K562 (cell line): ENCODE results near the gene LUZP1. TPM values are rescaled to one million over a fixed set of nuclear protein-coding genes. Genes with fewer than 3 reads are reported as not detected.
A peak's percentile ranks its signal among the peaks of the same experiment; 100 is the strongest.

Experiments used
- AFF1 ChIP-seq, 2 experiments: fragments of 450-650 bp; IDR thresholded peaks; 2 replicates each; pipeline ENCODE4 v1.6.1; 2018; ENCODE audit warnings: mild to moderate bottlenecking in 2 of 2, low read depth in 1 of 2; ENCODE audit not compliant: partially characterized antibody in 2 of 2
- ATF6 ChIP-seq: sonication (generic); formaldehyde crosslinking; IDR thresholded peaks from 2 replicates; pipeline ENCODE4 v1.4.0; 2020; ENCODE audit warnings: mild to moderate bottlenecking, missing genetic modification reagents
- FOXA3 ChIP-seq, 2 experiments: fragments of 450-650 bp in 1 of 2; sonication (generic) in 1 of 2; formaldehyde crosslinking; IDR thresholded peaks in 1 of 2; conservative IDR thresholded peaks in 1 of 2; 2 replicates each; pipeline versions ENCODE4 v1.4.0 to v1.8.0; 2020 to 2022; ENCODE audit warnings: mild to moderate bottlenecking in 2 of 2, missing genetic modification reagents in 1 of 2
- NUFIP1 ChIP-seq: fragments of 450-650 bp; IDR thresholded peaks from 2 replicates; pipeline ENCODE4 v1.6.1; 2018; ENCODE audit not compliant: partially characterized antibody
- PHB ChIP-seq: fragments of 250-450 bp; sonication (Bioruptor Pico); IDR thresholded peaks from 2 replicates; pipeline ENCODE4 v1.5.0; 2021
- RBM25 ChIP-seq: fragments of 200-400 bp; formaldehyde crosslinking; IDR thresholded peaks from 2 replicates; pipeline ENCODE4 v1.6.1; 2018; ENCODE audit warnings: low read length, low read depth, moderate library complexity; ENCODE audit not compliant: severe bottlenecking
- SMC3 ChIP-seq: conservative IDR thresholded peaks from 2 replicates; pipeline ENCODE4 v1.6.1; 2011; ENCODE audit warnings: low read depth, low read length, improper control_type of control experiment; ENCODE audit not compliant: insufficient read depth
- TBL1XR1 ChIP-seq, 2 experiments: IDR thresholded peaks; 2 replicates each; pipeline ENCODE4 v1.6.1; 2012; ENCODE audit warnings: improper control_type of control experiment in 2 of 2, low read length in 2 of 2, mild to moderate bottlenecking in 1 of 2
- ZNF778 ChIP-seq: fragments of 450-650 bp; formaldehyde crosslinking; IDR thresholded peaks from 2 replicates; pipeline ENCODE4 v1.4.0; 2020; ENCODE audit warnings: mild to moderate bottlenecking, moderate library complexity
- ZNF785 ChIP-seq: fragments of 250-450 bp; sonication (Bioruptor Pico); IDR thresholded peaks from 2 replicates; pipeline ENCODE4 v1.4.0; 2020; ENCODE audit warnings: mild to moderate bottlenecking
- polyA plus RNA-seq, 8 experiments: library from polyadenylated mRNA; depleted of rRNA in 4 of 8; stranded (reverse) in 5 of 8; unstranded in 3 of 8; fragments of >200 nt; fragmentation: Nextera tagmentation in 2 of 8; fragmentation: Illumina TruSeq in 1 of 8; extraction: Ambion mirVana in 2 of 8; extraction: Trizol in 1 of 8; gene quantifications; 2 replicates each; pipeline versions ENCODE4 v1.2.1 to v1.2.3, GENCODE V29; 2011 to 2014; ENCODE audit warnings: inconsistent platforms in 1 of 8, missing spikeins in 1 of 8
- total RNA-seq, 7 experiments: library from RNA; depleted of rRNA in 6 of 7; stranded (reverse); fragments of >200 nt in 6 of 7; fragmentation: Illumina TruSeq in 2 of 7; extraction: Trizol in 2 of 7; gene quantifications; 2 replicates each; pipeline versions ENCODE4 v1.2.1 to v1.2.3, GENCODE V29; 2011 to 2021; ENCODE audit warnings: low replicate concordance in 1 of 7
- TF ChIP-seq, protein P1 (sequence below), 2 experiments: fragments of 450-650 bp in 1 of 2; sonication (generic) in 1 of 2; formaldehyde crosslinking in 1 of 2; IDR thresholded peaks; 2 replicates each; pipeline versions ENCODE4 v1.7.1 to v1.9.0; 2016 to 2022; ENCODE audit warnings: inconsistent platforms in 1 of 2, mild to moderate bottlenecking in 1 of 2, missing genetic modification reagents in 1 of 2

Gene LUZP1
- total and polyA plus RNA-seq, 9 of the 15 experiments (the other 6 are each of a cell fraction or from before 2014, with no cell fraction given): 6.5 to 19.1 (median 12.4) TPM

DNA sequence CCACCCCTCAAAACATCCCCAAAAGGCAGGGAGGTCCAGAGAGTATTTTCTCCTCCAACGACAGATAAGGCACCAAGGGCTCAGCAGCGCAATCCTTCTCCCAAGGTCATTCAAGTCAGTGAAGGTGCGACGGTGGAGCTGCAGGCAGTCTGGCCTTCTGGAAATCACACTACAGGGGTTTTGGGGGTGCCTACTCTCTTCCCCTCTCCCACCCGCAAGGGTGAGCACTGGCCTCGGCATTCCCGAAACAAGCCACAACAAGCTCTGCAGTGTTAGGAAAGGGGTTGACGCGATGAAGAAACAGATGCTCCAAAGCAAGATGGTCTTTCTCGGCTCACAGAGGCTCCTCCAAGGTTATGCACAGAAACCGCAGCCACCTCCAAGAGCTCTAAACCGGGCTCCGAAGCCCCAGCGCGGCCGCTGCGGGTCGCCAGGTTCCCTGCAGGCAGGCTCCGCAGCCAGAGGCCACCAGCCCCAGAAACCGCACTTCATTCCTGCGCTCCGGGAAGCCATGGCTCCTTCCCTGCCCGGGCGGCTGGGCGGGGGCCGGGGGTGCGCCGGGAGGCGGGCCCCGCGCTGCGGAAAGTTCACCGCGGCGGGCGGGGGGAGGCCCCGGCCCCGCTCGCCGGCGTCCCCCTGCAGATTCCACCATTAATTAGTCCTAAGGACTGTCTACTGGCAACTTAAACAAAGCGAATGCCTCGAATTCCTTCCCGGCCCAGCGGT is 1.1 kb downstream of the LUZP1 start (continued):
- TF ChIP-seq, protein P1, sequence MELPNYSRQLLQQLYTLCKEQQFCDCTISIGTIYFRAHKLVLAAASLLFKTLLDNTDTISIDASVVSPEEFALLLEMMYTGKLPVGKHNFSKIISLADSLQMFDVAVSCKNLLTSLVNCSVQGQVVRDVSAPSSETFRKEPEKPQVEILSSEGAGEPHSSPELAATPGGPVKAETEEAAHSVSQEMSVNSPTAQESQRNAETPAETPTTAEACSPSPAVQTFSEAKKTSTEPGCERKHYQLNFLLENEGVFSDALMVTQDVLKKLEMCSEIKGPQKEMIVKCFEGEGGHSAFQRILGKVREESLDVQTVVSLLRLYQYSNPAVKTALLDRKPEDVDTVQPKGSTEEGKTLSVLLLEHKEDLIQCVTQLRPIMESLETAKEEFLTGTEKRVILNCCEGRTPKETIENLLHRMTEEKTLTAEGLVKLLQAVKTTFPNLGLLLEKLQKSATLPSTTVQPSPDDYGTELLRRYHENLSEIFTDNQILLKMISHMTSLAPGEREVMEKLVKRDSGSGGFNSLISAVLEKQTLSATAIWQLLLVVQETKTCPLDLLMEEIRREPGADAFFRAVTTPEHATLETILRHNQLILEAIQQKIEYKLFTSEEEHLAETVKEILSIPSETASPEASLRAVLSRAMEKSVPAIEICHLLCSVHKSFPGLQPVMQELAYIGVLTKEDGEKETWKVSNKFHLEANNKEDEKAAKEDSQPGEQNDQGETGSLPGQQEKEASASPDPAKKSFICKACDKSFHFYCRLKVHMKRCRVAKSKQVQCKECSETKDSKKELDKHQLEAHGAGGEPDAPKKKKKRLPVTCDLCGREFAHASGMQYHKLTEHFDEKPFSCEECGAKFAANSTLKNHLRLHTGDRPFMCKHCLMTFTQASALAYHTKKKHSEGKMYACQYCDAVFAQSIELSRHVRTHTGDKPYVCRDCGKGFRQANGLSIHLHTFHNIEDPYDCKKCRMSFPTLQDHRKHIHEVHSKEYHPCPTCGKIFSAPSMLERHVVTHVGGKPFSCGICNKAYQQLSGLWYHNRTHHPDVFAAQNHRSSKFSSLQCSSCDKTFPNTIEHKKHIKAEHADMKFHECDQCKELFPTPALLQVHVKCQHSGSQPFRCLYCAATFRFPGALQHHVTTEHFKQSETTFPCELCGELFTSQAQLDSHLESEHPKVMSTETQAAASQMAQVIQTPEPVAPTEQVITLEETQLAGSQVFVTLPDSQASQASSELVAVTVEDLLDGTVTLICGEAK (IDR thresholded peaks at IDR 0.05): 0 out of 2 replicates have a peak, but pooled peaks have one; percentile 29
- TF ChIP-seq, protein P1 (CRISPR knock-in tag; IDR thresholded peaks at IDR 0.05): no peak
- no peak for TF ChIP-seq NUFIP1
- no peak for TF ChIP-seq PHB (CRISPR knock-in tag)
- no peak for TF ChIP-seq TBL1XR1 (IDR thresholded peaks at IDR 0.05; ENCODE audit: low read length in 2 of 2)
- no peak for TF ChIP-seq RBM25
- TF ChIP-seq SMC3: no peak
- 0 out of 2 replicates have a peak, but pooled peaks have one; percentile 41 for TF ChIP-seq ATF6 (CRISPR knock-in tag)
- TF ChIP-seq ZNF778 (CRISPR knock-in tag): no peak
- TF ChIP-seq ZNF785 (CRISPR knock-in tag): no peak
- no peak; a peak in 2 of 4 replicates for TF ChIP-seq FOXA3 (CRISPR knock-in tag; conservative IDR thresholded peaks at IDR 0.05 in 1 of 2, IDR thresholded peaks at IDR 0.05 in 1 of 2)
- peak in 1 of 2 experiments; percentile 43 for TF ChIP-seq AFF1 (IDR thresholded peaks at IDR 0.05; ENCODE audit: low read depth in 1 of 2, partially characterized antibody in 2 of 2)
